ENCODE results near the gene SLC41A3.

The SLC41A3 gene

DNA sequence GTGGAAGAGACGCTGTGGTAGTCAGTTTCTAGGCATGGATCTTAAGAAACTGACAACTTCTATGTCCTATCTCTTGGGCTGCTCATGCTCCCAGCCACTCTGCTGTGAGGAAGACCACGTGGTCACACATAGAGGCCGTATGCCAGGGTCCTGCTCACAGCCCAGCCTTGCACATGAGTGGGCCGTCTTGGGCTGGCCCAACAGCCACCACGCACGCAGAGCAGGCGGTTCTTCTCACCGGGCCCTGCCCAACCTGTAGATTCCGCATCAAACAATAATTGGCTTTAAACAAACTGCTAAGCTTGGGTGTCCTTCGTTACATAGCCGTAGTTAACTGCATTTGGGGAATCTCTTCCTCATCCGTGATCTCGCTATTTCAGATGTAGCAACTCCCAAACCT is 26.0 kb downstream of the SLC41A3 start:
- CTCF ChIA-PET = no interaction called here

GRCh38 chr3:126057501-126057819 is 26.5 kb downstream of the SLC41A3 start:
- DNase-seq (ENCODE audit: low spot score) = no peak
- ChIA-PET CTCF (no interaction called here), POLR2A (ENCODE audit: low non-redundant PET) (no interaction called here)
- peak overlapping the region; percentile 84 for H3K27ac ChIP-seq
- TF ChIP-seq, protein P1, sequence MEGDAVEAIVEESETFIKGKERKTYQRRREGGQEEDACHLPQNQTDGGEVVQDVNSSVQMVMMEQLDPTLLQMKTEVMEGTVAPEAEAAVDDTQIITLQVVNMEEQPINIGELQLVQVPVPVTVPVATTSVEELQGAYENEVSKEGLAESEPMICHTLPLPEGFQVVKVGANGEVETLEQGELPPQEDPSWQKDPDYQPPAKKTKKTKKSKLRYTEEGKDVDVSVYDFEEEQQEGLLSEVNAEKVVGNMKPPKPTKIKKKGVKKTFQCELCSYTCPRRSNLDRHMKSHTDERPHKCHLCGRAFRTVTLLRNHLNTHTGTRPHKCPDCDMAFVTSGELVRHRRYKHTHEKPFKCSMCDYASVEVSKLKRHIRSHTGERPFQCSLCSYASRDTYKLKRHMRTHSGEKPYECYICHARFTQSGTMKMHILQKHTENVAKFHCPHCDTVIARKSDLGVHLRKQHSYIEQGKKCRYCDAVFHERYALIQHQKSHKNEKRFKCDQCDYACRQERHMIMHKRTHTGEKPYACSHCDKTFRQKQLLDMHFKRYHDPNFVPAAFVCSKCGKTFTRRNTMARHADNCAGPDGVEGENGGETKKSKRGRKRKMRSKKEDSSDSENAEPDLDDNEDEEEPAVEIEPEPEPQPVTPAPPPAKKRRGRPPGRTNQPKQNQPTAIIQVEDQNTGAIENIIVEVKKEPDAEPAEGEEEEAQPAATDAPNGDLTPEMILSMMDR (conservative IDR thresholded peaks at IDR 0.05; ENCODE audit: low read depth) = no peak

More for the DNA sequence above, 26.0 kb downstream of the SLC41A3 start:
- DNase-seq (ENCODE audit: low spot score) = no peak
- POLR2A ChIA-PET (ENCODE audit: low non-redundant PET) = no interaction called here
- H3K27ac ChIP-seq = peak overlapping the region; percentile 84
- TF ChIP-seq, protein P1 (conservative IDR thresholded peaks at IDR 0.05; ENCODE audit: low read depth) = no peak

DNA sequence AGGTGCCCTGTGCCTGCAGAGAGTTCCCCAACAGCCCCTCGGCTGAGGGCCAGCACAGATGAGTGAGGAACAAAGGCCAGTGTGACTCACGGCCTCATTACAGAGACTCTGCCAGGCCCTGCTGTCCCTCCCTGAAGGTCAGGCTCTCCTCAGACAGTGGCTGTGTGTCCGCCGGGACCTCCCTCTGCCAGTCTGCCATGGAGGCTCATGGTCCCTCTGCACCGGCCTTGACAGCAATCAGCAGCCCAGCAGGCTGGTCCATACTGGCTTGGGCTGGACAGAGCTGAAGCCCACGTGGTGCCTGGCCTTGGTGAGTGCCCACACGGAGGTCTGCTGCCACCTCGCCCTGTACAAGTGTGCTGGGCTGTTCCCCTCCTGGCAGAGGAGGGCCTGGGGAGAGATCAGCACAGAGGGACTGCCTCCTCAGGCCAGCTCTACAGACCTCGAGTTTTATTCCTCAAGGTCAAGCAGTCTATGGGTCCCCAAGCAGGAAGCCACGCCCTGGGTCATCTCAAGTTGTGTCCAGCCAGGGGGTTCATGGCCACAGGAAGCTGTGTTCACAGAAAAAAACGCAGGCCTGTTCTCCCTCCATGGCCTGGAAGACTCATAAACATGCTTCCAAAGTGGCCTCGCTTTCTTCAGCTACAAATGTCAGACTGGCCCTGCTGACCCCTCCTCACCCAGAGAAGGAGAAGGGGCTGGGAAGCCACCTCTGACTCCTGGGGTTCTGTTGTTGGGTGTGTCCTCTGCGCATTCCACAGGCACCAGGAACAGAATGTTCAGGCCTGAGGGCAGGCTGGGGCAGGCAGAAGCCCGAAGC is 27.0 kb downstream of the SLC41A3 start:
- TF ChIP-seq, protein P1 (conservative IDR thresholded peaks at IDR 0.05; ENCODE audit: low read depth) = no peak
- ChIA-PET POLR2A (ENCODE audit: low non-redundant PET) (no interaction called here), CTCF (no interaction called here)
- peak overlapping the region; percentile 84 for H3K27ac ChIP-seq
- peak; percentile 55 for DNase-seq (ENCODE audit: low spot score)

- DNase-seq (ENCODE audit: low spot score) = no peak
- POLR2A ChIA-PET (ENCODE audit: low non-redundant PET) = no interaction called here
- CTCF ChIA-PET = interaction anchor here (0.6 kb wide), 1 partner anchor 367 kb away, joined by 4 read pairs; no protein-coding TSS in a partner anchor
- peak overlapping the region; percentile 84 for H3K27ac ChIP-seq
- TF ChIP-seq, protein P1 (conservative IDR thresholded peaks at IDR 0.05; ENCODE audit: low read depth) = no peak
Observed at GRCh38 chr3:126056088-126056487, 27.8 kb downstream of the SLC41A3 start.

DNA sequence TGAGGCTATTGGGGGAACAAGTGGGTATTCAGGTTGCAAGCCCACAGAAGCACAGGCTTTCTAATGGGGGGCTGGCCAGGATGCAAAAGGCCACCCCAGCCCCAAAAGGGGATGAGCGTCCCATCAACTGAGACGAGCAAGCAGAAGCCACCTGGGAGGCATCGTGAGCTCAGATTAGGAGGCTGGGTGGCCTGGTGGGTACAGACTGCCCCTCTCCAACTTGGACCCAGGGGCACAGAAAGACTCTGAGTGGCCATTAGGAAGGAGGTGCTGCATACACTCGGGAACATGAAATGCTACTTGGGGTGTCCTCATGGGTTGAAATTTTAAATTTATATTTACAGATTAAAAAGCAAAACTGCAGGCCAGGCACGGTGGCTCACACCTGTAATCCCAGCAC is 29.1 kb downstream of the SLC41A3 start:
- ChIA-PET CTCF (interaction anchor here (0.7 kb wide), 1 partner anchor 94 kb away, joined by 4 read pairs; no protein-coding TSS in a partner anchor), POLR2A (ENCODE audit: low non-redundant PET) (no interaction called here)
- TF ChIP-seq, protein P1 (conservative IDR thresholded peaks at IDR 0.05; ENCODE audit: low read depth) = no peak
- DNase-seq (ENCODE audit: low spot score) = no peak
- H3K27ac ChIP-seq = peak overlapping the region; percentile 84; the same call in 1 of the 2 replicates

DNA sequence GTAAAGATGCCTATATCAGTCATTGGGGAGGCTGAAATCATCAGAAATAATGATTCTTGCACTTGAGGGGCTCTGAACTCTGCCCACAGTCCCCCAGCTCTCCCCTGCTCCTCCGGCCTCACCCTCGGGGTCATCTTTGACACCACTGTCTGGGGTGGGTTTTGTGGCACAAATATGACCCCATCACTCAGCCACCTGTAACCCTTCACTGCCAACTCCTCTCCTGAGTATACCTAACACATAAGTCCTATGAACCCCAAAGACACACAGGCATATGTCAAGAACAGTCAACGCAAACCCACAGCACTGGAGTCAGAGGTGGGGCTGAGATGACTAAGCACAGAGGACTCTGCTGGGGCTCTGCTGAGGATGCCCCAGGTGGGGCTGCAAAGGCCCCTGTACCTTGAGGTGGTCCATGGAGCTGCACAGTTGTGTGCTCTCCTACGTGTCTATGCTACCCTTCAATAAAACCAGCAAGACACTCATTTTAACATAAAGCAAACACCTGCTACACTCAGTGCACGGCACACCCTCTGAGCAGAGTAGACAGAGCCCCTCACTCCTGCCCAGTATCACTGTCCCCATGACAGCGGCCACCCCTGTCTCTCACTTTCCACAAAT is 29.9 kb downstream of the SLC41A3 start:
- no peak for DNase-seq (ENCODE audit: low spot score)
- 0 out of 2 replicates have a peak overlapping the region, but pooled peaks have one; percentile 84 for H3K27ac ChIP-seq
- TF ChIP-seq, protein P1 (conservative IDR thresholded peaks at IDR 0.05; ENCODE audit: low read depth) = no peak
- ChIA-PET CTCF (no interaction called here), POLR2A (ENCODE audit: low non-redundant PET) (no interaction called here)
